Stimulated activated CD4-positive, alpha-beta T cell treated with anti-CD3 and anti-CD28 coated beads, Interleukin-15, amount 100 ng/mL, for 1 hour (primary cell): Measurements from ENCODE around the gene HS6ST3.
"Not testable (repeated sequence)": the region's sequence is repeated elsewhere in the genome, so short reads cannot be mapped to it uniquely, and the experiment has no call there.

Experiments used
- DNase-seq, 2 donors: peaks; one replicate each; pipeline ENCODE4 v3.0.0-alpha.2; 2020; ENCODE audit warnings: low read depth in 1 of 2, low spot score in 1 of 2

The HS6ST3 gene

GRCh38 chr13:96089749-96090239 lies at the start of gene HS6ST3:
Gene HS6ST3 (plus strand): TSS chr13:96090107.
- no peak for DNase-seq

GRCh38 chr13:96041326-96042110 lies 48.4 kb upstream of the HS6ST3 start:
- DNase-seq, result no peak

- DNase-seq, result no peak
Measured at GRCh38 chr13:96044238-96044637, 45.7 kb upstream of the HS6ST3 start.

GRCh38 chr13:96046449-96047126 lies 43.3 kb upstream of the HS6ST3 start:
- DNase-seq, result not testable (repeated sequence)

GRCh38 chr13:96050955-96051354 lies 39.0 kb upstream of the HS6ST3 start:
- DNase-seq, result not testable (repeated sequence)

GRCh38 chr13:96051491-96051890 lies 38.4 kb upstream of the HS6ST3 start:
- DNase-seq, result not testable (repeated sequence)

GRCh38 chr13:96051946-96052345 lies 38.0 kb upstream of the HS6ST3 start:
- not testable (repeated sequence) for DNase-seq

GRCh38 chr13:96052656-96053002 lies 37.3 kb upstream of the HS6ST3 start:
- DNase-seq, result no peak

GRCh38 chr13:96053003-96053703 lies 36.8 kb upstream of the HS6ST3 start, which contains the start of gene UGGT2:
Gene UGGT2 (minus strand): TSS chr13:96053401. CDS start chr13:96053312, 89 bp downstream.
- no peak for DNase-seq

- DNase-seq, result no peak
Measured at GRCh38 chr13:96065849-96066248, 24.1 kb upstream of the HS6ST3 start.

- DNase-seq, result no peak
Measured at GRCh38 chr13:96068729-96069128, 21.2 kb upstream of the HS6ST3 start.

GRCh38 chr13:96071504-96071903 lies 18.4 kb upstream of the HS6ST3 start:
- DNase-seq, result no peak

- DNase-seq, result no peak
Measured at GRCh38 chr13:96072392-96072791, 17.5 kb upstream of the HS6ST3 start.

GRCh38 chr13:96075953-96076543 lies 13.9 kb upstream of the HS6ST3 start:
- no peak for DNase-seq

GRCh38 chr13:96080676-96081075 lies 9.2 kb upstream of the HS6ST3 start:
- no peak for DNase-seq

GRCh38 chr13:96081888-96082287 lies 8.0 kb upstream of the HS6ST3 start:
- no peak for DNase-seq

GRCh38 chr13:96082640-96083039 lies 7.3 kb upstream of the HS6ST3 start:
- no peak for DNase-seq

- DNase-seq, result no peak
Measured at GRCh38 chr13:96086736-96087135, 3.2 kb upstream of the HS6ST3 start.

- DNase-seq, result no peak
Measured at GRCh38 chr13:96089139-96089538, 768 bp upstream of the HS6ST3 start.

GRCh38 chr13:96090240-96091101 lies 564 bp downstream of the HS6ST3 start:
- DNase-seq, result no peak
